IPS-20b (cell line): Measurements from ENCODE around the gene SDCBP2.

Experiments
- H3K27ac ChIP-seq: one replicate; pipeline ENCODE4 v1.5.1; 2013; ENCODE audit warnings: low read length
- H3K27me3 ChIP-seq: 2 replicates; pipeline ENCODE4 v1.6.1; 2013; ENCODE audit warnings: mild to moderate bottlenecking, low read length, inconsistent platforms; ENCODE audit not compliant: insufficient read depth
- H3K36me3 ChIP-seq: 2 replicates; pipeline ENCODE4 v1.6.1; 2013; ENCODE audit warnings: low read depth, mild to moderate bottlenecking, inconsistent platforms, low read length, moderate library complexity; ENCODE audit not compliant: insufficient read depth
- H3K4me1 ChIP-seq: 2 replicates; pipeline ENCODE4 v1.6.1; 2013; ENCODE audit warnings: mild to moderate bottlenecking, control low read depth, inconsistent platforms, low read length, moderate library complexity; ENCODE audit not compliant: insufficient read depth
- H3K4me3 ChIP-seq: 2 replicates; pipeline ENCODE4 v1.5.1; 2013; ENCODE audit warnings: mild to moderate bottlenecking, low read length, inconsistent platforms
- H3K9ac ChIP-seq: 2 replicates; pipeline ENCODE4 v1.6.1; 2013; ENCODE audit warnings: low read depth, mild to moderate bottlenecking, inconsistent platforms, low read length, moderate library complexity
- H3K9me3 ChIP-seq: 2 replicates; pipeline ENCODE4 v1.6.1; 2013; ENCODE audit warnings: mild to moderate bottlenecking, low read depth, low read length, inconsistent platforms; ENCODE audit not compliant: insufficient read depth

SDCBP2 gene

GRCh38 chr20:1371830-1372539, 43.0 kb upstream of the SDCBP2 start:
- no peak overlapping the region for H3K27ac ChIP-seq
- H3K9me3 ChIP-seq: no peaks in the 10 kb centered on the region
- H3K4me3 ChIP-seq: no peak overlapping the region
- H3K9ac ChIP-seq: no peak overlapping the region
- H3K36me3 ChIP-seq: peaks cover 70% of the 10 kb centered on the region
- no peaks in the 10 kb centered on the region for H3K27me3 ChIP-seq
- H3K4me1 ChIP-seq: no peaks in the 10 kb centered on the region

- no peaks in the 10 kb centered on the region for H3K9me3 ChIP-seq
- H3K9ac ChIP-seq: no peak overlapping the region
- H3K27me3 ChIP-seq: no peaks in the 10 kb centered on the region
- peaks cover 70% of the 10 kb centered on the region for H3K36me3 ChIP-seq
- H3K4me3 ChIP-seq: no peak overlapping the region
- H3K27ac ChIP-seq: no peak overlapping the region
- H3K4me1 ChIP-seq: no peaks in the 10 kb centered on the region
Measured at GRCh38 chr20:1371202-1371782, 42.4 kb upstream of the SDCBP2 start.

GRCh38 chr20:1370548-1371110, 41.7 kb upstream of the SDCBP2 start:
- no peak overlapping the region for H3K9ac ChIP-seq
- peaks cover 67% of the 10 kb centered on the region for H3K36me3 ChIP-seq
- H3K4me1 ChIP-seq: no peaks in the 10 kb centered on the region
- H3K9me3 ChIP-seq: no peaks in the 10 kb centered on the region
- no peak overlapping the region for H3K27ac ChIP-seq
- no peaks in the 10 kb centered on the region for H3K27me3 ChIP-seq
- H3K4me3 ChIP-seq: no peak overlapping the region

GRCh38 chr20:1369970-1370369, 41.0 kb upstream of the SDCBP2 start:
- Histone ChIP-seq H3K9me3 (no peaks in the 10 kb centered on the region), H3K27me3 (no peaks in the 10 kb centered on the region), H3K36me3 (peaks cover 67% of the 10 kb centered on the region), H3K27ac (no peak overlapping the region), H3K4me1 (no peaks in the 10 kb centered on the region), H3K4me3 (no peak overlapping the region), H3K9ac (no peak overlapping the region)

GRCh38 chr20:1368448-1369199, 39.7 kb upstream of the SDCBP2 start:
- no peak overlapping the region for H3K4me3 ChIP-seq
- H3K4me1 ChIP-seq: no peaks in the 10 kb centered on the region
- peaks cover 55% of the 10 kb centered on the region for H3K36me3 ChIP-seq
- H3K9me3 ChIP-seq: no peaks in the 10 kb centered on the region
- H3K9ac ChIP-seq: no peak overlapping the region
- H3K27me3 ChIP-seq: no peaks in the 10 kb centered on the region
- no peak overlapping the region for H3K27ac ChIP-seq

- H3K4me1 ChIP-seq: no peaks in the 10 kb centered on the region
- no peaks in the 10 kb centered on the region for H3K9me3 ChIP-seq
- no peak overlapping the region for H3K9ac ChIP-seq
- no peaks in the 10 kb centered on the region for H3K27me3 ChIP-seq
- peaks cover 45% of the 10 kb centered on the region for H3K36me3 ChIP-seq
- no peak overlapping the region for H3K27ac ChIP-seq
- H3K4me3 ChIP-seq: no peak overlapping the region
Measured at GRCh38 chr20:1367479-1367878, 38.5 kb upstream of the SDCBP2 start.

- no peak overlapping the region for H3K9ac ChIP-seq
- H3K36me3 ChIP-seq: peaks cover 44% of the 10 kb centered on the region
- no peak overlapping the region for H3K27ac ChIP-seq
- no peaks in the 10 kb centered on the region for H3K27me3 ChIP-seq
- no peaks in the 10 kb centered on the region for H3K4me1 ChIP-seq
- no peak overlapping the region for H3K4me3 ChIP-seq
- no peaks in the 10 kb centered on the region for H3K9me3 ChIP-seq
Measured at GRCh38 chr20:1364106-1364505, 35.2 kb upstream of the SDCBP2 start.

GRCh38 chr20:1363522-1363921, 34.6 kb upstream of the SDCBP2 start:
- Histone ChIP-seq H3K27me3 (no peaks in the 10 kb centered on the region), H3K27ac (no peak overlapping the region), H3K4me1 (no peaks in the 10 kb centered on the region), H3K9ac (no peak overlapping the region), H3K9me3 (no peaks in the 10 kb centered on the region), H3K4me3 (no peak overlapping the region), H3K36me3 (peaks cover 40% of the 10 kb centered on the region)

- H3K4me3 ChIP-seq: no peak overlapping the region
- H3K4me1 ChIP-seq: no peaks in the 10 kb centered on the region
- peaks cover 37% of the 10 kb centered on the region for H3K36me3 ChIP-seq
- no peak overlapping the region for H3K27ac ChIP-seq
- no peak overlapping the region for H3K9ac ChIP-seq
- H3K9me3 ChIP-seq: no peaks in the 10 kb centered on the region
- no peaks in the 10 kb centered on the region for H3K27me3 ChIP-seq
Measured at GRCh38 chr20:1362484-1362883, 33.5 kb upstream of the SDCBP2 start.

- peaks cover 40% of the 10 kb centered on the region for H3K36me3 ChIP-seq
- H3K4me1 ChIP-seq: no peaks in the 10 kb centered on the region
- no peaks in the 10 kb centered on the region for H3K27me3 ChIP-seq
- H3K9ac ChIP-seq: no peak overlapping the region
- H3K27ac ChIP-seq: no peak overlapping the region
- no peaks in the 10 kb centered on the region for H3K9me3 ChIP-seq
- no peak overlapping the region for H3K4me3 ChIP-seq
Measured at GRCh38 chr20:1360094-1360846, 31.3 kb upstream of the SDCBP2 start.

- no peak overlapping the region for H3K27ac ChIP-seq
Measured at GRCh38 chr20:1357921-1358671, 29.2 kb upstream of the SDCBP2 start.

More at GRCh38 chr20:1357921-1358671, 29.2 kb upstream of the SDCBP2 start:
- Histone ChIP-seq H3K9me3 (no peaks in the 10 kb centered on the region), H3K36me3 (peaks cover 48% of the 10 kb centered on the region), H3K9ac (no peak overlapping the region), H3K4me1 (no peaks in the 10 kb centered on the region), H3K4me3 (no peak overlapping the region), H3K27me3 (no peaks in the 10 kb centered on the region)
